Breast epithelium (tissue), 4 donors: ENCODE results near the gene WDFY2. TPM values are rescaled to one million over a fixed set of nuclear protein-coding genes. Genes with fewer than 3 reads are reported as not detected.

Experiments
- DNase-seq, 2 donors: peaks; one replicate each; pipeline ENCODE4 v3.0.0-alpha.2; 2019; ENCODE audit warnings: low spot score in 2 of 2
- H3K27ac ChIP-seq, 2 donors: fragments of 200-600 bp; sonication (generic) in 1 of 2; one replicate each; pipeline ENCODE4 v1.5.1; 2016 to 2019; ENCODE audit warnings: mild to moderate bottlenecking in 1 of 2
- H3K27me3 ChIP-seq, 2 donors: fragments of 200-600 bp; sonication (generic) in 1 of 2; one replicate each; pipeline versions ENCODE4 v1.5.1 to v1.6.0; 2017 to 2019; ENCODE audit warnings: control low read depth in 1 of 2, mild to moderate bottlenecking in 1 of 2
- H3K36me3 ChIP-seq: fragments of 200-600 bp; one replicate; pipeline ENCODE4 v1.5.1; 2019
- H3K4me1 ChIP-seq, 2 donors: fragments of 200-600 bp; sonication (generic); one replicate each; pipeline ENCODE4 v1.5.1; 2016 to 2019; ENCODE audit warnings: control low read depth in 1 of 2
- H3K4me3 ChIP-seq, 3 donors: fragments of 200-600 bp; sonication (generic); 1 replicate in 2 of 3; 2 replicates in 1 of 3; pipeline ENCODE4 v1.5.1; 2016 to 2019; ENCODE audit warnings: mild to moderate bottlenecking in 3 of 3, moderate library complexity in 2 of 3
- H3K9me3 ChIP-seq, 2 donors: fragments of 200-600 bp; sonication (generic) in 1 of 2; one replicate each; pipeline ENCODE4 v1.5.1; 2016 to 2019; ENCODE audit warnings: control low read depth in 1 of 2
- CTCF ChIP-seq, 3 donors: fragments of 450-650 bp; IDR thresholded peaks; one replicate each; pipeline ENCODE4 v1.5.1; 2016 to 2017; ENCODE audit warnings: antibody characterized with exemption in 3 of 3, mild to moderate bottlenecking in 3 of 3, moderate library complexity in 3 of 3
- POLR2A ChIP-seq: fragments of 450-650 bp; IDR thresholded peaks from one replicate; pipeline ENCODE4 v1.6.1; 2016; ENCODE audit warnings: antibody characterized with exemption, mild to moderate bottlenecking, moderate library complexity
- POLR2AphosphoS5 ChIP-seq, 3 donors: sonication (generic); formaldehyde crosslinking; IDR thresholded peaks; one replicate each; pipeline ENCODE4 v1.6.1; 2017; ENCODE audit warnings: antibody characterized with exemption in 3 of 3
- intact Hi-C: fragments of 100-400 bp; cut with DNase I; formaldehyde crosslinking; loops from one replicate; pipeline ENCODE4 v1.15.1; 2023; ENCODE audit warnings: low total_unique reads
- total RNA-seq, 3 donors: library from RNA; depleted of rRNA; stranded (reverse); fragments of >200 nt; gene quantifications; one replicate each; pipeline ENCODE4 v1.1.0, GENCODE V29; 2016

Gene WDFY2
- total RNA-seq, 3 donors from 2014 or later, result 21.0 to 27.7 (median 21.4) TPM

- Histone ChIP-seq H3K27me3 (no peaks in the 10 kb centered on the region), H3K36me3 (no peaks in the 10 kb centered on the region), H3K4me1 (no peaks in the 10 kb centered on the region), H3K4me3 (no peak overlapping the region), H3K9me3 (no peaks in the 10 kb centered on the region), H3K27ac (no peak overlapping the region)
- TF ChIP-seq POLR2A, result no peak
- TF ChIP-seq CTCF (IDR thresholded peaks at IDR 0.05), result no peak
- no peak for TF ChIP-seq POLR2AphosphoS5 (IDR thresholded peaks at IDR 0.05)
- intact Hi-C loops, result no loop called here
- no peak for DNase-seq
Observed at GRCh38 chr13:51704399-51705313, 120.4 kb downstream of the WDFY2 start.

GRCh38 chr13:51707461-51707860 is 123.2 kb downstream of the WDFY2 start:
- Histone ChIP-seq H3K9me3 (no peaks in the 10 kb centered on the region), H3K27ac (no peak overlapping the region), H3K36me3 (no peaks in the 10 kb centered on the region), H3K4me3 (no peak overlapping the region), H3K4me1 (no peaks in the 10 kb centered on the region), H3K27me3 (no peaks in the 10 kb centered on the region)
- intact Hi-C loops, result no loop called here
- DNase-seq, result no peak
- TF ChIP-seq POLR2A, result no peak

GRCh38 chr13:51713807-51714206 is 129.5 kb downstream of the WDFY2 start:
- no peaks in the 10 kb centered on the region for H3K4me1 ChIP-seq
- no peak overlapping the region for H3K4me3 ChIP-seq
- no peak overlapping the region for H3K27ac ChIP-seq
- intact Hi-C loops, result no loop called here
- H3K27me3 ChIP-seq, result no peaks in the 10 kb centered on the region
- H3K36me3 ChIP-seq, result no peaks in the 10 kb centered on the region
- no peak for DNase-seq
- H3K9me3 ChIP-seq, result no peaks in the 10 kb centered on the region
- TF ChIP-seq CTCF (IDR thresholded peaks at IDR 0.05), result no peak
- TF ChIP-seq POLR2AphosphoS5 (IDR thresholded peaks at IDR 0.05), result no peak
- TF ChIP-seq POLR2A, result no peak

GRCh38 chr13:51714663-51715168 is 130.5 kb downstream of the WDFY2 start:
- Histone ChIP-seq H3K27ac (no peak overlapping the region), H3K9me3 (no peaks in the 10 kb centered on the region), H3K27me3 (no peaks in the 10 kb centered on the region), H3K36me3 (no peaks in the 10 kb centered on the region), H3K4me1 (no peaks in the 10 kb centered on the region), H3K4me3 (no peak overlapping the region)
- TF ChIP-seq POLR2A, result no peak
- TF ChIP-seq POLR2AphosphoS5 (IDR thresholded peaks at IDR 0.05), result no peak
- no peak for TF ChIP-seq CTCF (IDR thresholded peaks at IDR 0.05)
- no peak for DNase-seq
- intact Hi-C loops, result no loop called here

- TF ChIP-seq CTCF (IDR thresholded peaks at IDR 0.05), result no peak
- TF ChIP-seq POLR2A, result no peak
- TF ChIP-seq POLR2AphosphoS5 (IDR thresholded peaks at IDR 0.05), result no peak
- H3K36me3 ChIP-seq, result no peaks in the 10 kb centered on the region
- H3K4me3 ChIP-seq, result no peak overlapping the region
- no peaks in the 10 kb centered on the region for H3K27me3 ChIP-seq
- intact Hi-C loops, result no loop called here
- H3K27ac ChIP-seq, result no peak overlapping the region
- H3K4me1 ChIP-seq, result no peaks in the 10 kb centered on the region
- no peaks in the 10 kb centered on the region for H3K9me3 ChIP-seq
- DNase-seq, result no peak
Observed at GRCh38 chr13:51715613-51716012, 131.4 kb downstream of the WDFY2 start.
